Stimulated activated CD8-positive, alpha-beta memory T cell treated with anti-CD3 and anti-CD28 coated beads, Interleukin-2, amount 100 ng/mL, for 1 hour (primary cell): ENCODE results near the gene MLKL.

ENCODE experiments used
- DNase-seq, 2 donors: peaks; one replicate each; pipeline ENCODE4 v3.0.0-alpha.2; 2020; ENCODE audit warnings: low read depth in 2 of 2

Gene MLKL

DNA sequence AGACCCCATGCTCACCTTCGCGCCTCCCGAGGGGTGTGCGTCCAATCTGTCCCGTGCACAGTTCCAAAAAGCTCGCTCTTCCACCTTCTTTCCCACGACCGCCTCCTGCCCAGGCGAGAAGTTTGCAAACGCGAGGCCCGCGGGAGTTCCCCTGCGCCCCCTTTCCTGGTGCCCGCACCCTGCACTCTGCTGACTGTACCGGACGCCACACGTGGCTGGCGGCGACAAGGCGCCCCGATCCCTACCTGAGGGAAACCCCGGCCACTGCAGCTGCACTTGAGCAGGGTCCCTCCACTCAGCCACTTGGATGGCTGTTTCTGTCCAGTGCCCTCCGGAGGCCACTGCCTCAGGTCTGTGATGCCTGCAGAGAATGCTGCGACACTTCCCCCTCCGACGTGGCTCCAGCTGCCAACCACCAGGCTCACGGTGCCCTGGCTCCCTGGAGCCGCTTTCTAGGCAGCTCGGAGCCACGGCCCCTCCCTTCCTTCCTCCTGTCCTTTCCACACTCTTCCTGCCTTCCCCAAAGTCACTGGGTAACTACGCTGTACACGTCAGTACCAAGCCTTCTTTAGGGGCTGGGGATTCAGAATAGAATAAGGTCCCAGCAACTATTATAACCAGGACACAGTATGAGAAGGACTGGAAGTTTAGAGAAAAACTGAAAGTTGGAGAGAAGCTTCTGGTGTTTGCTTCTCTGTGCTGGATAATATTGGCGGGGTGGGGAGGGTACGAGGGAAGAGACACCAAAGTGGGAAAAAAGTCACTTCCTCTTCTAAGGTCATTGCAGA is at the start of gene MLKL:
MLKL (minus strand) TSS at position 425 of the 788 bp plus-strand sequence. CDS start 5,105 bp downstream, outside the sequence.
- DNase-seq = peak; percentile 17 to 37

DNA sequence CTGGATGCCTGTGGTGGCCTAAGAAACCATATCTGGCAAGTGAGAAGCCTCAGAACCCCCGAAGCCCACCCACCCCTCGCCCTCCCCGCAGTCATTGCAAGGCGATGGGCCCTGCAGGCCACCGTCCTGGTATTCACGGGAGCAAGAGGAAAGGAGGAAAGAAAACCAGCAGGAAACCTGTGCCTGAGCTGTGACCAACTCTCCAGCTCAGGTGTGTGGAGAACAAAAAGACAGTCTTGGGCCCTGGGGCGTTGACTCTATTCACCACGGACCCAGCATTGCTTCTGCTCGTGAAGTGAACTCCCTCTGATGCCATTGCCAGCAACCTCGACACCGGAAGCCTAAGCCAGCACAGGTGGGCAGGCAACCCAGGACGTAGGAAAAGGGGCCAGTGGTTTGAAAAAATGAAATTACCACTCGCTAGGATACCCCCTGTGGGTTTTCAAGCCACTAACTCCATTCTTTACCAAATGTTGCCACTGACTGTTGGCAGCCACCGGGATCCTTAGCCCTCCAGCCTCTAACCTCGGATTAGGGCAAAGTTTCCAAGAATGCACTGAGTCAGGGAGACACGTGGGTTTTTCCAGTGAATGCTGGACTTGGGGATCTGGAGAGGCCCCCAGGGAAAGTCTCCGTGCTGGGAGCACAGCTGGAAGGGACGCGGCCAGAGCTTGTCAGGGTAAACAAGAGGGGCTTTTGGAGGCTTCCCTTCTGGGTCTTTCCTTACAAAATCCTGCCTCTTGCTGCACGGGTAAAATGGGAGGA is 48.8 kb upstream of the MLKL start:
- DNase-seq = no peak

GRCh38 chr16:74748616-74749026 is 48.0 kb upstream of the MLKL start:
- DNase-seq = no peak

DNA sequence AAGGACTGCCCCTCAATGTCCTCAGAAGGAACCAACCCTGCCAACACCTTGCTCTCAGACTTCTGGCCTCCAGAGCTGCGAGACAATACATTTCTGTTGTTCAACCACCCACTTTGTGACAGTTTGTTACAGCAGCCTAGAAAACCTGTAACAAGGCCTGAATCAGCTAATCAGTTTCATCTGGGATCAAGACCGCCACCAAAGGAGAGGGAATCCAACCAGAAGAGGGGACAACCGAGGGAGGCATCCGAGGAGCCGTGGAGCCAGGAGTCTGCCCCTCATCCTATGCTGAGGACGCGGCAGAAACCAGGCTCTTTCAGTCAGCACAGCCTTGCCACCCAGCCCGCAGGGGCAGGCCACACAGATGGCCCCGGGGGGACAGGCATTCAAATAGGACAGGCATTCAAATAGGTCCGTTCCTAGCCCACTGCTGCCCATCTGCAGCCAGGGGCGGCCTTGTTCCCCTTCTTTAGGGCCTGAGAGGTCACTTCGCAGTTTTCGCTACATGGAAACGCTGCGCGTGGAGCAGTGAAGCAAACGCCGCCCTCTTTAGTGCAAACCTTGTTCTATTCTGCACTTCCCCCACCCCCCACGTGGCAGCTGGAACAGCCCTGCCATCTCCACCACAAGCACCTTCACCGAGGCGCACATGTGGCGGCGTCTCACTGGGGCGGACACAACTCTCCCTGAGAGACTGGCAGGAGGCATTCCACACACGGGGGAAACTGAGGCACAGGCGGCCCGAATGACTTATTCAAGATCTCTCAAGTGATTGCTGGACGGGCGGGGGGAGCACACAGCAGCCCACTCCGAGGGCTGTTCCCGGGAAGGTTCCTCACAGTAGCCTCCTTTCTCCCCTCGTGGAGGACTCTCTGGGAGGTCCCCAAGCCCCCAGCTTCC is 47.3 kb upstream of the MLKL start:
- no peak for DNase-seq

DNA sequence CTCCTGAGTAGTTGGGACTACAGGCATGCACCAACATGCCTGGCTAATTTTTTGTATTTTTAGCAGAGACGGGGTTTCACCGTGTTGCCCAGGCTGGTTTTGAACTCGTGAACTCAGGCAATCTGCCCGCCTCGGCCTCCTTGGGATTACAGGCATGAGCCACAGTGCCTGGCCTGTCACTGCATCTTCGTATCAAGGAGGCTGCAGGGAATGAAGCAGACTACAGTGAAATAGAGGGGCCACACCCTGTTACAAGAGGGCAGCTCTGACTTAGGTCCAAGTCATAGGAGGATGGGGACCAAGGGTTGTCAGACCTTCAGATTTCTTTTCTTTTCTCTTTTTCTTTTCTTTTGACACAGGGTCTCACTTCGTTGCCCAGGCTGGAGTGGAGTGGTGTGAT is 45.3 kb upstream of the MLKL start:
- no peak for DNase-seq

- DNase-seq = no peak
Observed at GRCh38 chr16:74745109-74745615, 44.5 kb upstream of the MLKL start.

- DNase-seq = no peak
Observed at GRCh38 chr16:74744566-74744965, 43.9 kb upstream of the MLKL start.

DNA sequence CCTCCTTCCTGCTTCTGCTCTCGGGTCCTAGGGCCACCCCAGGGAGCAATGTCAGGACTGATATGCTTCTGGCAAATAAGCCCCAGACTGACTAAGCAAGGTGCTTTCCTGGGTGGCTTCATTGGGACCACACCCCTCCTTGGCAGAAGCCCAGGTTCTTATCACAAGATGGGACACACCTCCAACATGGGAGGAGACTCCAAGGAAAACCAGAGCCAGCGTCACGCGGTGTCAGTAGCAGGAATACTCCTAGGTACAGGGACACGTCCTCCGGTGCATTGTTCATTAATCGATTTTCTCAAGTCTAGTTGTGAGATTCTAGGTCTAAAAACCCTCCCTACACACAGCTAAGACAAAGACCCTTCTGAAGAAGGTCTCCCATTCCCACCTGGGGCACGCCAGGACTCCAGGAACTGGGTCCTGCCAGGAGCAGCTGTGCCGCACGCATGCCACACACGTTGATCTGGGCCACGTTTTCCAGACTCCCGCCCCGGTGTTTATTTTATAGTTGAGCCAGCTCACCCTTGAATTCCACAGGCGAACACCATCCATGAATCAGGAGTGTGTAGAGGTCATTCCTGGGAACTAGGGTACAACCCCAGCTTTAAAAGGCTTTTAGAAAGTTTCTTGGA is 43.1 kb upstream of the MLKL start:
- no peak for DNase-seq

- no peak for DNase-seq
Observed at GRCh38 chr16:74743045-74743667, 42.5 kb upstream of the MLKL start.

DNA sequence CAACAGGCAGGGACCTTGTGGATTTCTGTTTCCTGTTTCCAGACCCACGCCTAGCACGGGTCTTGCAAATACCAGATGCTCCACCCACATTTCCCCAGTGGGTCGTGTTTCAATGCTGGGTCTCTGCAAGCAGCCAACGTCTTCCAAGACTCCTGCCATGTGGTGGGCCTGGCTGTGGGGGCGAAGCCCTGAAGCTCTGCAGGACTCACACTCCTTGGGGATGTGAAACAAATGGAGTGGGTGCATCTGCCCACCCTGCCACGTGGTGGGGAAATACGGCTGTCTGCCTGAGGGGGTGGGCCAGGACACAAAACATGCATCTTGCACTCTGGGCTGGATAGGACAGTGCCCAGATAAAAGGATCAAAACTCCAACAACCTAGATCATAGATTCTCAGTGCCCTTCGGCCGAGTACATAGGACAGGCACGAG is 41.4 kb upstream of the MLKL start:
- no peak for DNase-seq

DNA sequence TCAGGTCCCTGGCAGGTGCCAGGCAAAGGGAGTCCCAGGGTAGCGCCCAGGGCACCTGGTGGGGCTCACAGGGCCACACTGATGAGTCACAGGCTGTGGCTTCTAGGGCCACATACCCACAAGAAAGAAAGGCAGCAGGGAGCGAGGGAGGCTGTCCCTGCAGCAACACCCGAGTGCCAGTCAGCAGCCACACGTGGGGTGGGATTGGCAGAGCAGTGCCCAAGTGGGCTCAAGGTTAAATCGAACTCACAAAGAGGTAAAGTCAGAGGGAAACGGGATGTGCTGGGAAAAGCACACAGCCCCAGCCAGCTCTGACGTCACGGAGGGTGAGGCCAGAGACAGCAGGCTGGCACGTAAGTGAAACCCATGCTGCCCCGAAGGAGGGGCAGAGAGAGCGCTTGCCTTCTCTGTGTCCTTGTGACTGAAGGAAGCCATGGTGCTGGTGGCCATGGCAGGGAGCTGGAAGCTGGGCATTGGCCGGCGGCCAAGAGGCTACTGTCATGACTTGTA is 40.2 kb upstream of the MLKL start:
- DNase-seq = no peak

DNA sequence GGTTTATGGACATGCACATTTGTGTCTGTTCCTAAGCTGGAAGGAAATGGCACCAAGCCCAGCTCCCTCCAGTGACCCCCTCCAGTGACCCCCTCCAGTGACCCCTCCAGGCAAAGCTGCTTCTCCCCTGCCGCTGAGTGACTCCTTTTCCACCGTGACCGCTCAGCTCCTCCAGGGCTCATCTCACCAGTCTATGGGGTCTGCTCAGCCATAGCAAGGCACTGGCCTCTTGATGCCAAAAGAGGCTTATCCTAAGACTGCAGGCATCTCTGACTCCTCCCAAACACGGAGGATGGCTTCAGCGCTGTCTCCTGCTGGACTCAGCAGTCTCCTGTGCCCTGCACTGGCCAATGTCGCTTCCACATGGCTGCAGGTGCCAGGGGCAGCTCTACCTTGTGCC is 38.6 kb upstream of the MLKL start:
- no peak for DNase-seq

DNA sequence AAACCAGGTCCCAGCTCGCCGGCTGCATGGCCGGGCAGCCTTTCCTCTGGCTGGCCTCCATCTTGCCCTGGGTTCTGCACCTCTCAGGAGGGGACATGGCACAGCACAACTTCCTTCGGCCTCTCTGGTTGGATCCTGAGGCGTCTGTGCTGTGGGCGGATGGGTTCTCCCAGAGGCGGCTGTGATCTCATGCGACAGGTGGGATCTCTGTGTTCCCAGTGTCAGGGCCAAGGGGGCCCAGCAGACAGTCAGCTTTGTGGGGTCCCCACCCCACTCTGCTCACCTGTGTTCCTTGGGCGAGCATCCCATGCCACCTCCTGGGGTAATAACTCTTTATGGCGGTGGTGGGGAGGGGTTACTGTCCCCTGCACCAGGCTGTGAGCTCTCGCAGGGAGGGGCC is 38.2 kb upstream of the MLKL start:
- no peak for DNase-seq

GRCh38 chr16:74738113-74738541 is 37.5 kb upstream of the MLKL start:
- DNase-seq = no peak

DNA sequence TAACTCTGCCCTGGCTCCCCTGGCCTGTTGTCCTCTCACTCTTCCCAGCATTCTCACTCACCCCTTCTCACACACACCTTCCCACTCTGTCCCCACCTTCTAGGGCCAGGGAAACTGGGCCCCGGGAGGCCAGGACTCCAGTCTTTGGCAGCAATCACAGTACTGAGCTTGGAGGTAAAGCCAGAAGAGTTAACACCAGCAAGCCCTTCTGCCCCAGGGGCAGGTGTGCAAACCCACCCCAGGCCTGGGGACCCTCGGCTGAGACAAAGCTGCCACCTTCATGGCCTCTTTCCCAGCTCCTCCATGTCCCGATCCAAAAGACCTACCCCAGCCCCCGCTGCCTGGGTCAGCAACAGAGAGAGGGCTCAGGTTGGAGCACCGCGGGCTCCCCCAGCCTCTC is 36.9 kb upstream of the MLKL start:
- no peak for DNase-seq

DNA sequence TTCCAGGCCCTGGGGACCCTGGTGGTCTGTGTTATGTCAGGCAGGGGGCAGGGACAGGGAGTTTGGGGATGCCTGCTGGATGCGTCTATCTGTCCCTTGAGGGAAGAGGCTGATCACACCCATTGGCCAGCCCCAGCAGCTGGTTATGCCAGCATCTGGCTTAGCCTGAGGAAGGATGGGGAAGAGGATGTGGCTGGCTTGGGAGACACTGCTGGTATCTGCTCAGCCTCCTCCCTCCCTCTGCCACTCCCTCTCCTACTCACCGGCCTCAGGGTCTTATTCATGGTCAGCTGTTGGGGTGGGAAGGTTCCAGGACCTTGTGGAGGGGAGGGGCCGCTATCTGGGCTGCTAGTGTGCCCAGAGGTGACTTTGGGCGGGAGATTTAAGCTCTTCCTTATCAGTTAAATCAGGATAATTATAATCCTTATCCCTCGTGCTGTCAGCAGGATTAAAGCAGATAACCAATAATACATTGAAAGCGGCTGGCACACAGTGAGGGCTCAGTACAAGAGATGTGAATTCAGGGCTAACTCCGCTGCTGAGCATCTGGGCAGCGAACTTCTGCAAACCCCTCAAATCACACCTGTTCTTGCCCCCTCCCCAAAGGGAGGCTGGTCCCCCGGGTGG is 36.0 kb upstream of the MLKL start:
- no peak for DNase-seq

- DNase-seq = no peak
Observed at GRCh38 chr16:74735554-74735953, 34.9 kb upstream of the MLKL start.

DNA sequence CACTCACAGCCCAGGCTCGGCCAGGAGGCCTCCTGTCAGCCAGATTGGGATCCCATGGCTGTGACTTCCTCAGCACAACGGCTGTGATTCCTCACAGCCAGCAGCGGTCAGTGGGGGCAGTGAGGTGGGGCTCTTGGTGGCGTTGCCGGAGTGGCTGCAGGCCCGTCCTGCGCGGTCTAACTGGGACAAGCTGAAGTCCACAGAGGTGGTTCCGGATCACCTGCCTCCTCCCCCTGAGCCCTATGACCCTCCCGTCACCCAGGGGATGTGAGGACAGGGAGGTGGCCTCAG is 34.4 kb upstream of the MLKL start:
- DNase-seq = no peak

GRCh38 chr16:74734361-74735161 is 33.9 kb upstream of the MLKL start:
- DNase-seq = no peak
